IMR-90 (cell line): Measurements from ENCODE around the gene AHCYL2. TPM values are rescaled to one million over a fixed set of nuclear protein-coding genes. Genes with fewer than 3 reads are reported as not detected.

Experiments used
- ATAC-seq: fragments of 200-7000 bp; cut with Tn5 transposase; 2 replicates; pipeline ENCODE4 v1.9.1; 2020; ENCODE audit warnings: low read depth, mild to moderate bottlenecking, moderate library complexity
- BruUV-seq: library from RNA; stranded (reverse); fragments of 400-500 nt; replicated peaks from 2 replicates; lab custom pipeline; 2021; lab: Mats Ljungman, UMichigan
- CTCF ChIA-PET: fragments of 300-600 bp; formaldehyde crosslinking; extraction: SDS; loops from one replicate; lab custom pipeline; 2021; ENCODE audit warnings: antibody characterized with exemption; lab: Yijun Ruan, JAX
- POLR2A ChIA-PET: fragments of 300-600 bp; sonication (Branson Sonifier 250); formaldehyde crosslinking; loops from one replicate; lab custom pipeline; 2022; ENCODE audit warnings: antibody characterized with exemption; ENCODE audit not compliant: unreplicated experiment; lab: Charles Lee
- DNase-seq: peaks from one replicate; pipeline ENCODE4 v3.0.0; 2013
- H2AFZ ChIP-seq: replicated peaks from 2 replicates; pipeline ENCODE3; 2013; ENCODE audit warnings: low read length, mild to moderate bottlenecking; ENCODE audit not compliant: poor library complexity
- H2AK5ac ChIP-seq: 2 replicates; pipeline ENCODE4 v1.6.1; 2013; ENCODE audit warnings: low read depth, low read length, inconsistent platforms
- H2AK9ac ChIP-seq: replicated peaks from 2 replicates; pipeline ENCODE3; 2013; ENCODE audit warnings: mild to moderate bottlenecking, low read depth, low read length, moderate library complexity; ENCODE audit not compliant: poor library complexity
- H2BK120ac ChIP-seq: 2 replicates; pipeline ENCODE4 v1.6.1; 2013; ENCODE audit warnings: low read depth, low read length, inconsistent platforms
- H2BK15ac ChIP-seq: 3 replicates; pipeline ENCODE4 v1.6.1; 2013; ENCODE audit warnings: low read depth, low read length, inconsistent platforms
- H2BK20ac ChIP-seq: 2 replicates; pipeline ENCODE4 v1.6.1; 2013; ENCODE audit warnings: low read depth, mild to moderate bottlenecking, inconsistent platforms, low read length, moderate library complexity
- H2BK5ac ChIP-seq: 2 replicates; pipeline ENCODE4 v1.6.1; 2013; ENCODE audit warnings: mild to moderate bottlenecking, low read depth, low read length, inconsistent platforms; ENCODE audit not compliant: poor library complexity, severe bottlenecking
- H3K14ac ChIP-seq: replicated peaks from 2 replicates; pipeline ENCODE4 v1.6.1; 2013; ENCODE audit warnings: low read depth, low read length, inconsistent platforms
- H3K18ac ChIP-seq: 2 replicates; pipeline ENCODE4 v1.6.1; 2013; ENCODE audit warnings: low read depth, low read length, control low read depth
- H3K23ac ChIP-seq: 2 replicates; pipeline ENCODE4 v1.6.1; 2013; ENCODE audit warnings: low read depth, low read length, inconsistent platforms
- H3K27ac ChIP-seq: 2 replicates; pipeline ENCODE4 v1.5.1; 2013; ENCODE audit warnings: mild to moderate bottlenecking, control low read depth, low read length; ENCODE audit not compliant: insufficient read depth
- H3K27me3 ChIP-seq: 2 replicates; pipeline ENCODE4 v1.6.1; 2013; ENCODE audit warnings: low read length; ENCODE audit not compliant: control insufficient read depth, insufficient read depth
- H3K36me3 ChIP-seq: 2 replicates; pipeline ENCODE4 v1.6.1; 2013; ENCODE audit warnings: low read length, mixed read lengths; ENCODE audit not compliant: control insufficient read depth, insufficient read depth
- H3K4ac ChIP-seq: 2 replicates; pipeline ENCODE4 v1.6.1; 2013; ENCODE audit warnings: low read depth, low read length, inconsistent platforms
- H3K4me1 ChIP-seq: 2 replicates; pipeline ENCODE4 v1.6.1; 2013; ENCODE audit warnings: low read length, mixed read lengths; ENCODE audit not compliant: control insufficient read depth, insufficient read depth
- H3K4me2 ChIP-seq: 2 replicates; pipeline ENCODE4 v1.6.1; 2013; ENCODE audit warnings: low read depth, mild to moderate bottlenecking, control low read depth, low read length, moderate library complexity
- H3K4me3 ChIP-seq: 2 replicates; pipeline ENCODE4 v1.5.1; 2013; ENCODE audit warnings: low read depth, mild to moderate bottlenecking, control low read depth, low read length, moderate library complexity; ENCODE audit not compliant: insufficient read depth
- H3K56ac ChIP-seq: 2 replicates; pipeline ENCODE4 v1.6.1; 2013; ENCODE audit warnings: low read length, inconsistent platforms; ENCODE audit not compliant: insufficient read depth; ENCODE audit errors: extremely low read depth
- H3K79me1 ChIP-seq, 2 experiments: 2 replicates each; pipeline ENCODE4 v1.6.1; 2013; ENCODE audit warnings: low read length in 2 of 2, inconsistent platforms in 1 of 2, low read depth in 1 of 2
- H3K9ac ChIP-seq: 2 replicates; pipeline ENCODE4 v1.6.1; 2013; ENCODE audit warnings: low read depth, low read length, control low read depth
- H3K9me1 ChIP-seq: 2 replicates; pipeline ENCODE4 v1.6.1; 2013; ENCODE audit warnings: low read length, inconsistent platforms; ENCODE audit not compliant: insufficient read depth
- H3K9me3 ChIP-seq: 2 replicates; pipeline ENCODE4 v1.6.1; 2013; ENCODE audit warnings: low read length; ENCODE audit not compliant: control insufficient read depth, insufficient read depth
- H4K20me1 ChIP-seq: 2 replicates; pipeline ENCODE4 v1.6.1; 2013; ENCODE audit warnings: low read length, inconsistent platforms; ENCODE audit not compliant: insufficient read depth
- H4K5ac ChIP-seq: 2 replicates; pipeline ENCODE4 v1.6.1; 2013; ENCODE audit warnings: mild to moderate bottlenecking, low read depth, low read length, control low read depth
- H4K8ac ChIP-seq, 2 experiments: 2 replicates each; pipeline ENCODE4 v1.6.1; 2013; ENCODE audit warnings: low read depth in 2 of 2, low read length in 2 of 2, control low read depth in 1 of 2, inconsistent platforms in 1 of 2
- H4K91ac ChIP-seq: 2 replicates; pipeline ENCODE4 v1.6.1; 2013; ENCODE audit warnings: low read depth, low read length, inconsistent platforms; ENCODE audit not compliant: insufficient read depth
- BHLHE40 ChIP-seq: fragments of 150-350 bp; IDR thresholded peaks from 2 replicates; pipeline ENCODE4 v1.6.1; 2016; ENCODE audit warnings: mild to moderate bottlenecking, low read depth, low read length
- CEBPB ChIP-seq: IDR thresholded peaks from 2 replicates; pipeline ENCODE4 v1.6.1; 2012; ENCODE audit warnings: low read depth, low read length, improper control_type of control experiment
- CHD1 ChIP-seq: IDR thresholded peaks from 2 replicates; pipeline ENCODE4 v1.6.1; 2012; ENCODE audit warnings: low read depth, low read length, improper control_type of control experiment
- ELK1 ChIP-seq: fragments of 150-350 bp; IDR thresholded peaks from 2 replicates; pipeline ENCODE4 v1.6.1; 2016; ENCODE audit warnings: low read depth, mild to moderate bottlenecking, low read length, moderate library complexity, borderline replicate concordance
- FOS ChIP-seq: fragments of 150-350 bp; IDR thresholded peaks from 2 replicates; pipeline ENCODE4 v1.6.1; 2016; ENCODE audit warnings: low read depth, low read length
- MAFK ChIP-seq: IDR thresholded peaks from 2 replicates; pipeline ENCODE4 v1.6.1; 2012; ENCODE audit warnings: low read depth, low read length, improper control_type of control experiment
- MAZ ChIP-seq: IDR thresholded peaks from 2 replicates; pipeline ENCODE4 v1.6.1; 2012; ENCODE audit warnings: low read depth, mild to moderate bottlenecking, low read length, improper control_type of control experiment, moderate library complexity, borderline replicate concordance
- MXI1 ChIP-seq: IDR thresholded peaks from 2 replicates; pipeline ENCODE4 v1.6.1; 2012; ENCODE audit warnings: low read depth, mild to moderate bottlenecking, low read length, moderate library complexity, borderline replicate concordance
- NFE2L2 ChIP-seq: fragments of 150-350 bp; IDR thresholded peaks from 2 replicates; pipeline ENCODE4 v1.6.1; 2016; ENCODE audit warnings: low read depth, mild to moderate bottlenecking, low read length
- POLR2A ChIP-seq: IDR thresholded peaks from 2 replicates; pipeline ENCODE4 v1.6.1; 2012; ENCODE audit warnings: mild to moderate bottlenecking, low read depth, low read length
- RAD21 ChIP-seq: IDR thresholded peaks from 2 replicates; pipeline ENCODE4 v1.6.1; 2012; ENCODE audit warnings: low read length, improper control_type of control experiment
- RCOR1 ChIP-seq: IDR thresholded peaks from 2 replicates; pipeline ENCODE4 v1.6.1; 2012; ENCODE audit warnings: mild to moderate bottlenecking, low read length, improper control_type of control experiment; ENCODE audit not compliant: insufficient replicate concordance
- RFX5 ChIP-seq: IDR thresholded peaks from 2 replicates; pipeline ENCODE4 v1.8.0; 2012; ENCODE audit warnings: low read depth, mild to moderate bottlenecking, low read length, moderate library complexity
- SMC3 ChIP-seq: fragments of 150-350 bp; IDR thresholded peaks from 2 replicates; pipeline ENCODE4 v1.6.1; 2016; ENCODE audit warnings: low read depth, mild to moderate bottlenecking, antibody characterized with exemption, low read length, moderate library complexity
- WGBS, 2 experiments: methylation state at CpG; one replicate each; pipeline versions ENCODE4 v1.1.5 to v1.1.7; 2013; ENCODE audit warnings: missing lambda C conversion rate in 2 of 2; ENCODE audit not compliant: insufficient read length in 1 of 2; ENCODE audit errors: extremely low coverage in 2 of 2; 5-methylcytosine and 5-hydroxymethylcytosine counted together
- dilution Hi-C: fragments of 300-500 bp; cut with HindIII; formaldehyde crosslinking; loops from one replicate; pipeline ENCODE4 v1.14.3; 2018; ENCODE audit warnings: low sequenced_read_pairs; ENCODE audit not compliant: unreplicated experiment
- in situ Hi-C: fragments of 300-500 bp; cut with MboI; formaldehyde crosslinking; loops from 3 replicates; pipeline ENCODE4 v1.14.3; 2019; ENCODE audit warnings: low sequenced_read_pairs, inconsistent platforms, mixed read lengths
- intact Hi-C: fragments of 100-400 bp; cut with micrococcal nuclease; formaldehyde crosslinking; loops from 2 replicates; pipeline ENCODE4 v1.10.0; 2022
- polyA plus RNA-seq, 3 experiments: library from polyadenylated mRNA; depleted of rRNA; stranded (reverse); fragments of >200 nt; gene quantifications; 2 replicates each; pipeline ENCODE4 v1.2.3, GENCODE V29; 2012; ENCODE audit warnings: low replicate concordance in 1 of 3
- total RNA-seq: library from RNA; depleted of rRNA; stranded (reverse); fragments of >200 nt; gene quantifications from 2 replicates; pipeline ENCODE4 v1.2.3, GENCODE V29; 2012
- TF ChIP-seq, protein P1 (sequence below): fragments of 150-350 bp; IDR thresholded peaks from 2 replicates; pipeline ENCODE4 v1.6.1; 2017; ENCODE audit warnings: mild to moderate bottlenecking, antibody characterized with exemption, low read length, low read depth
- TF ChIP-seq, protein P2 (sequence below): conservative IDR thresholded peaks from 2 replicates; pipeline ENCODE4 v1.5.1; 2012; ENCODE audit warnings: mild to moderate bottlenecking, low read depth, low read length, improper control_type of control experiment

The AHCYL2 gene
- total and polyA plus RNA-seq, 2 of the 4 experiments (the other 2 are of a cell fraction), result 5.7 to 7.6 TPM

DNA sequence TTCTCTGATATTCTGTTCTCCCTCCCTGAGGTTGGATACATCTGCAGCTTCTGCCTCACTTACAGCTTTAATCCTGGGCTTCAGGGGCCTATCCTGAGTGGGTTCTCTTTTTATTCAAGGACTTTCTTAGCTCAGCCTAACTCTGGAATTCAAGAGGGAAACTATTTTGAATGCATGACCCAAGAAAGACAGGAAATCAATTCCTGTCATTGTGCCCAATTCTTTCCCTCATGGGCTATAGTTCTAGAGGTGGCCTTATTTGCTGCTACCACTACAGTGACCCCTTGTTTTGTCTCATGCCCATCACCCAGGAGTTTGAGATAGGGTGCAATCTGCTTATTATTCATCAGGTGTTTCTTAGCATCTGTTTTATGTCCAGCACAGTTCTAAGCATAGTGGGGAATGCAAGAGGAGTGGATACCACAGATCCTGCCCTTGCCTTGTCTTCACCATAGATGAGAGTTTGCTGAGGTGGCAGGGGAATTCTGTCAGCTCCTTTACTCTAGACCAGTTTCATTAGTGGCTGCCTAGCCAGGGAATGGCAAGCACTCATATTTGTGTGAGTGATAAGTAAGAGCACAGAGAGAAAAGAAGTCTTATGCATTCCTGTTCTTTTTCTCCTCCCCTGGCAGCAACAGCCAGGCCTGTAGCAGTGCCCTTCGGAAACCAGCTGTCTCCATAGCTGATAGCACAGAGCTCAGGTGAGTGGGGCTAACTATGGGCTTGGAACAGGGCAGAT is 228.8 kb downstream of the AHCYL2 start:
- no CpG with 5 or more reads among the region's 1 CpG for WGBS, 2 experiments
- no peak overlapping the region for H3K4ac ChIP-seq
- H3K56ac ChIP-seq, result no peak overlapping the region
- TF ChIP-seq MXI1 (no peak), RCOR1 (no peak), BHLHE40 (no peak), SMC3 (no peak), CHD1 (no peak), FOS (no peak), NFE2L2 (no peak), MAFK (no peak), POLR2A (no peak), MAZ (no peak), RFX5 (no peak), RAD21 (no peak), CEBPB (no peak), ELK1 (no peak)
- TF ChIP-seq, protein P1, sequence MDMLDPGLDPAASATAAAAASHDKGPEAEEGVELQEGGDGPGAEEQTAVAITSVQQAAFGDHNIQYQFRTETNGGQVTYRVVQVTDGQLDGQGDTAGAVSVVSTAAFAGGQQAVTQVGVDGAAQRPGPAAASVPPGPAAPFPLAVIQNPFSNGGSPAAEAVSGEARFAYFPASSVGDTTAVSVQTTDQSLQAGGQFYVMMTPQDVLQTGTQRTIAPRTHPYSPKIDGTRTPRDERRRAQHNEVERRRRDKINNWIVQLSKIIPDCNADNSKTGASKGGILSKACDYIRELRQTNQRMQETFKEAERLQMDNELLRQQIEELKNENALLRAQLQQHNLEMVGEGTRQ, result no peak
- TF ChIP-seq, protein P2, sequence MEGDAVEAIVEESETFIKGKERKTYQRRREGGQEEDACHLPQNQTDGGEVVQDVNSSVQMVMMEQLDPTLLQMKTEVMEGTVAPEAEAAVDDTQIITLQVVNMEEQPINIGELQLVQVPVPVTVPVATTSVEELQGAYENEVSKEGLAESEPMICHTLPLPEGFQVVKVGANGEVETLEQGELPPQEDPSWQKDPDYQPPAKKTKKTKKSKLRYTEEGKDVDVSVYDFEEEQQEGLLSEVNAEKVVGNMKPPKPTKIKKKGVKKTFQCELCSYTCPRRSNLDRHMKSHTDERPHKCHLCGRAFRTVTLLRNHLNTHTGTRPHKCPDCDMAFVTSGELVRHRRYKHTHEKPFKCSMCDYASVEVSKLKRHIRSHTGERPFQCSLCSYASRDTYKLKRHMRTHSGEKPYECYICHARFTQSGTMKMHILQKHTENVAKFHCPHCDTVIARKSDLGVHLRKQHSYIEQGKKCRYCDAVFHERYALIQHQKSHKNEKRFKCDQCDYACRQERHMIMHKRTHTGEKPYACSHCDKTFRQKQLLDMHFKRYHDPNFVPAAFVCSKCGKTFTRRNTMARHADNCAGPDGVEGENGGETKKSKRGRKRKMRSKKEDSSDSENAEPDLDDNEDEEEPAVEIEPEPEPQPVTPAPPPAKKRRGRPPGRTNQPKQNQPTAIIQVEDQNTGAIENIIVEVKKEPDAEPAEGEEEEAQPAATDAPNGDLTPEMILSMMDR, result no peak
- H2BK120ac ChIP-seq, result no peak overlapping the region
- H3K9ac ChIP-seq, result no peak overlapping the region
- H2AFZ ChIP-seq, result no peak overlapping the region
- no peaks in the 10 kb centered on the region; the same call in 1 of the 2 replicates for H3K4me1 ChIP-seq
- no peak overlapping the region for H4K5ac ChIP-seq
- ATAC-seq, result no peak
- no peak overlapping the region for H4K91ac ChIP-seq
- no peaks in the 10 kb centered on the region for H3K79me1 ChIP-seq
- no peak overlapping the region for H2BK5ac ChIP-seq
- no peak overlapping the region for H3K4me2 ChIP-seq
- no peak overlapping the region for H2BK20ac ChIP-seq
- no peak overlapping the region for H2AK9ac ChIP-seq
- intact Hi-C loops (no loop called here), in situ Hi-C loops (no loop called here), dilution Hi-C loops (no loop called here)
- H3K27ac ChIP-seq, result no peak overlapping the region
- no peak for DNase-seq
- H3K9me1 ChIP-seq, result no peaks in the 10 kb centered on the region
- H3K27me3 ChIP-seq, result no peaks in the 10 kb centered on the region
- H3K23ac ChIP-seq, result no peak overlapping the region
- H4K20me1 ChIP-seq, result no peaks in the 10 kb centered on the region
- H2AK5ac ChIP-seq, result no peak overlapping the region
- BruUV-seq, result no TSS peak
- H3K14ac ChIP-seq, result no peak overlapping the region
- H4K8ac ChIP-seq, result no peak overlapping the region
- CTCF ChIA-PET, result no interaction called here
- H3K36me3 ChIP-seq, result no peaks in the 10 kb centered on the region
- H3K4me3 ChIP-seq, result no peak overlapping the region
- peaks cover 4% of the 10 kb centered on the region for H3K9me3 ChIP-seq
- no peak overlapping the region for H3K18ac ChIP-seq
- POLR2A ChIA-PET, result no interaction called here
- no peak overlapping the region for H2BK15ac ChIP-seq
